ENCODE data around the gene CDC42. TPM values are rescaled to one million over a fixed set of nuclear protein-coding genes. Genes with fewer than 3 reads are reported as not detected.

Gene CDC42
- total and polyA plus RNA-seq, 2 of the 4 experiments (the other 2 are of a cell fraction) = 162 to 609 TPM

GRCh38 chr1:22089787-22090186 is 37.3 kb downstream of the CDC42 start:
- peaks cover 23% of the 10 kb centered on the region for H3K36me3 ChIP-seq (ENCODE audit: control insufficient read depth, insufficient read depth, low read length)
- CTCF ChIA-PET = no interaction called here

More at GRCh38 chr1:22089787-22090186, 37.3 kb downstream of the CDC42 start:
- Histone ChIP-seq H2BK120ac (ENCODE audit: low read depth, low read length) (no peak overlapping the region), H3K56ac (ENCODE audit: extremely low read depth, insufficient read depth, low read length) (no peak overlapping the region), H3K4ac (ENCODE audit: low read depth, low read length) (no peak overlapping the region), H4K91ac (ENCODE audit: insufficient read depth, low read depth, low read length) (no peak overlapping the region), H2BK5ac (ENCODE audit: low read depth, low read length, poor library complexity, severe bottlenecking) (no peak overlapping the region), H2AFZ (replicated peaks; ENCODE audit: low read length, poor library complexity) (no peak overlapping the region), H3K9ac (ENCODE audit: low read depth, low read length) (no peak overlapping the region), H3K14ac (replicated peaks; ENCODE audit: low read depth, low read length) (no peak overlapping the region), H2BK15ac (ENCODE audit: low read depth, low read length) (no peak overlapping the region), H3K4me2 (ENCODE audit: low read depth, low read length) (0 out of 2 replicates have a peak overlapping the region, but pooled peaks have one; percentile 33), H3K9me3 (ENCODE audit: control insufficient read depth, insufficient read depth, low read length) (no peaks in the 10 kb centered on the region), H3K18ac (ENCODE audit: low read depth, low read length) (no peak overlapping the region), H3K27me3 (ENCODE audit: control insufficient read depth, insufficient read depth, low read length) (no peaks in the 10 kb centered on the region), H2BK20ac (ENCODE audit: low read depth, low read length) (no peak overlapping the region), H3K4me1 (ENCODE audit: control insufficient read depth, insufficient read depth, low read length) (peaks cover 17% of the 10 kb centered on the region), H4K5ac (ENCODE audit: low read depth, low read length) (no peak overlapping the region), H4K8ac (ENCODE audit: low read depth in 2 of 2, low read length in 2 of 2) (no peak overlapping the region), H3K27ac (ENCODE audit: insufficient read depth, low read length) (no peak overlapping the region), H3K9me1 (ENCODE audit: insufficient read depth, low read length) (peaks cover 10% of the 10 kb centered on the region), H2AK5ac (ENCODE audit: low read depth, low read length) (no peak overlapping the region), H2AK9ac (replicated peaks; ENCODE audit: low read depth, low read length, poor library complexity) (no peak overlapping the region), H3K79me1 (ENCODE audit: low read depth in 1 of 2, low read length in 2 of 2) (peaks cover 15 to 55% of the 10 kb centered on the region in 2 experiments), H3K23ac (ENCODE audit: low read depth, low read length) (peak overlapping the region; percentile 45; the same call in 1 of the 2 replicates), H3K4me3 (ENCODE audit: insufficient read depth, low read depth, low read length) (no peak overlapping the region), H4K20me1 (ENCODE audit: insufficient read depth, low read length) (peaks cover 84% of the 10 kb centered on the region)
- DNase-seq (no peak), ATAC-seq (ENCODE audit: low read depth) (peak; percentile 36; the same call in 1 of the 2 replicates)
- WGBS, 2 experiments (ENCODE audit: extremely low coverage in 2 of 2, insufficient read length in 1 of 2) = no CpG with 5 or more reads among the region's 6 CpGs
- BruUV-seq (replicated peaks) = no TSS peak
- intact Hi-C loops (cut with micrococcal nuclease) = loop anchor here (5.0 kb wide), 1 partner anchor 37 kb away; the partner anchor contains the start of gene CDC42
- dilution Hi-C loops (cut with HindIII; ENCODE audit: low sequenced_read_pairs, unreplicated experiment) = no loop called here
- in situ Hi-C loops (cut with MboI; ENCODE audit: low sequenced_read_pairs) = no loop called here
- TF ChIP-seq ELK1 (IDR thresholded peaks at IDR 0.05; ENCODE audit: borderline replicate concordance, low read depth, low read length) (no peak), FOS (IDR thresholded peaks at IDR 0.05; ENCODE audit: low read depth, low read length) (no peak), RAD21 (IDR thresholded peaks at IDR 0.05; ENCODE audit: low read length) (no peak), CHD1 (IDR thresholded peaks at IDR 0.05; ENCODE audit: low read depth, low read length) (no peak), POLR2A (IDR thresholded peaks at IDR 0.05; ENCODE audit: low read depth, low read length) (no peak), MAZ (IDR thresholded peaks at IDR 0.05; ENCODE audit: borderline replicate concordance, low read depth, low read length) (no peak), RFX5 (IDR thresholded peaks at IDR 0.05; ENCODE audit: low read depth, low read length) (no peak), USF2 (IDR thresholded peaks at IDR 0.05; ENCODE audit: low read depth, low read length) (no peak), MAFK (IDR thresholded peaks at IDR 0.05; ENCODE audit: low read depth, low read length) (no peak), SMC3 (IDR thresholded peaks at IDR 0.05; ENCODE audit: low read depth, low read length) (no peak), BHLHE40 (IDR thresholded peaks at IDR 0.05; ENCODE audit: low read depth, low read length) (no peak), MXI1 (IDR thresholded peaks at IDR 0.05; ENCODE audit: borderline replicate concordance, low read depth, low read length) (no peak), CEBPB (IDR thresholded peaks at IDR 0.05; ENCODE audit: low read depth, low read length) (no peak), NFE2L2 (IDR thresholded peaks at IDR 0.05; ENCODE audit: low read depth, low read length) (no peak), CTCF (conservative IDR thresholded peaks at IDR 0.05; ENCODE audit: low read depth, low read length) (no peak), RCOR1 (IDR thresholded peaks at IDR 0.05; ENCODE audit: insufficient replicate concordance, low read length) (no peak)
- POLR2A ChIA-PET (ENCODE audit: unreplicated experiment) = no interaction called here

Data from IMR-90 (cell line).